Caki2 (cell line): ENCODE data around the gene MPPED2. TPM values are rescaled to one million over a fixed set of nuclear protein-coding genes. Genes with fewer than 3 reads are reported as not detected.
"Not testable (repeated sequence)": the region's sequence is repeated elsewhere in the genome, so short reads cannot be mapped to it uniquely, and the experiment has no call there.

ENCODE experiments used
- DNase-seq: peaks from one replicate; pipeline ENCODE4 v3.0.0-alpha.2; 2015; ENCODE audit warnings: low read depth
- in situ Hi-C: cut with HindIII; loops from 2 replicates; pipeline ENCODE4 v1.10.0; 2016; ENCODE audit warnings: low sequenced_read_pairs, low pct_unique_long_range_greater_than_20kb, mixed read lengths
- total RNA-seq: library from RNA; depleted of rRNA; stranded (reverse); fragments of >200 nt; shearing (Covaris generic); gene quantifications from 2 replicates; pipeline ENCODE4 v1.2.3, GENCODE V29; 2014; ENCODE audit warnings: low replicate concordance

Gene MPPED2
- total RNA-seq, 1 experiment from 2014 or later, result not detected

GRCh38 chr11:30581675-30582074 lies 4.5 kb downstream of the MPPED2 start:
- DNase-seq, result no peak
- in situ Hi-C loops, result no loop called here

DNA sequence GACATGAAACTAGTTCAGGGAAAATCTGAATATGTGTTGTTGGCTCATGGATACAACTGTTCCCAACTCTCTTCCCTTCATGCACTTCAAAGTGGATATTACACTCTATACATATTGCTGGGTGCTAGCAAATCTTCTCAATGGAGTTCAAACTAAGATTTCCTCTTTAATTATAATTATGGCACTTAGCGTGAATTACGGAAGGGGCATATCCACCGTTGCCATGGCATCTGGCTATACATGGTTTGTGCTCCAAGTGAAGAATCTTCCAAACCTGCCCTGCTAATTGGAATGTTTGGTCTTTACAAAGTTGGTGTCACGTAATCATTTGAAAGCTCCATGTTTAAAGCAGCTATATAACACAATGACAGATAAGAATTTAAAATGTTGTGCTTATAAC lies 5.6 kb downstream of the MPPED2 start:
- DNase-seq, result no peak
- in situ Hi-C loops, result no loop called here

DNA sequence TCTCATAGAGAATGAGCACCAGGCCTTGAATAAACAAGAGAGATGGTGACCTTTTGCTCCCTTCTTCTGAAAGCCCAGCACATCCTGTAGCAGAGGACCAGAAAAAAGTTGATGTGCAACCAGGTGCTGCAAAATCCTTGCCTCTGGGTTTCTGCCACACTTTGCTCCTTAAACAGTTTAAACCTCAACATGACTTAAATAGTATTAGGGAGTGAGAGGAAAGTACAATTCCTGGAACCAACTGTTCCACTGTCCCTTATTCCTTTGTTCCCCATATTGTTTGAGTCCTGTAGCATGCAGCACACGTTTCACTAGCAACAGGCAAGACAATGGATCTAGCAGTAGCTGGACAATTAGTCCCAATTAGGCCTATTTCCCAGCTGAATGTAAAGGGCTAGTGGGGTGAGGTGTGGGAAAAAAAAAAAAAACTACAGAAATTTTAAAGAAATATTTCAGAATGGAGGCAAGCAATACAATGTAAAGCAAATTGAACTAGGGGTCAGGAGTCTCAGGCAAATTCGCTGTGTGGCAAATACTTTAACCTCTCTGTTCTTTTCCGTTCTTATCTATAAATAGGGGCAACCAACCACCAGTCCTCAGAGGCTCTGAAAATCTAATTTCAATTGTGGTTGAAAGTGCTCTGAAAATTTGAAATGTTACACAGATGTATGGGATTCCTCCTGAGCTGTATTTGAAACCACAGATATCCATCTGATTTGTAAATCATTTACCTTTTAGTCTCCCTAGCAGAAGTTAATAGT lies 6.6 kb downstream of the MPPED2 start:
- in situ Hi-C loops, result no loop called here
- DNase-seq, result no peak

DNA sequence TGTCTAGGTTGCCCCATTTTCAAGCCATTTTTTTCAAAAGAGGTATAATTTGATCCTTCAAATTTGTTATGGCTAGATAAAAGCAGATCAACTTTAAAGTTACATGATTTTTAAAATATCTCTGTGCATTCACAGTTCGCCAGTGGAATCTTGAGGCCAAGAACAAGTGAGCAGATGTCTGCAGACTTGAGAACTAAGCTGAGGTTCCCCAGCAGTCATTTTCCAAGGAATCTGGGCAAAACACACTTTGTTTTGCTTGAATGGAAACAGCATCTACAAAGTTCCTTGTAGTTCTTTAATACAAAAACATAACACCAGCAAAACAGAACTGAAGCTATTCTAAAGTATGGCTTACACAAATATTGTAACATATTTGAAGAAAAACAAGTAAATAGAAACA lies 7.7 kb downstream of the MPPED2 start:
- in situ Hi-C loops, result no loop called here
- no peak for DNase-seq

GRCh38 chr11:30573951-30574350 lies 12.2 kb downstream of the MPPED2 start:
- DNase-seq, result no peak

GRCh38 chr11:30568931-30569330 lies 17.2 kb downstream of the MPPED2 start:
- DNase-seq, result no peak
- in situ Hi-C loops, result no loop called here

More at GRCh38 chr11:30573951-30574350, 12.2 kb downstream of the MPPED2 start:
- in situ Hi-C loops, result no loop called here

DNA sequence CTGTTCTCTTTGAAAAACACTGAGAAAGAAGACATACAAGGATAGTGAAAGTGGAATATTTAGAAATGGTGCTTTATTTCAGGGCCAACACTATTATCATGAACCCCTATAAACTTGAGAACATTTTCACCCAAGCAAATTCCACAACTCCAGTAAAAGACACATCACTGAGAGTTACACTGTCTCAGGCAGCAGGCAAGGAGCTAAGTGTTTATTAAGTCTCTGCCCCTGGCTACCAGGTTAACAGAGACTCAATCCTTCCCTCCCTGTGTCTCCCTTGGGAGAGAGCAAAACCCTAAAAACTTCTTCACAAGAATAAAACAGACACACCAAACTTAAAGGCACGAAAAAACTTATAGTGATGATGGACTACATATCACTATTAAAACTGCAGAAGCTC lies 18.5 kb downstream of the MPPED2 start:
- DNase-seq, result no peak
- in situ Hi-C loops, result no loop called here

- in situ Hi-C loops, result no loop called here
- no peak for DNase-seq
Observed at GRCh38 chr11:30567120-30567519, 19.0 kb downstream of the MPPED2 start.

GRCh38 chr11:30566482-30566881 lies 19.7 kb downstream of the MPPED2 start:
- DNase-seq, result no peak

DNA sequence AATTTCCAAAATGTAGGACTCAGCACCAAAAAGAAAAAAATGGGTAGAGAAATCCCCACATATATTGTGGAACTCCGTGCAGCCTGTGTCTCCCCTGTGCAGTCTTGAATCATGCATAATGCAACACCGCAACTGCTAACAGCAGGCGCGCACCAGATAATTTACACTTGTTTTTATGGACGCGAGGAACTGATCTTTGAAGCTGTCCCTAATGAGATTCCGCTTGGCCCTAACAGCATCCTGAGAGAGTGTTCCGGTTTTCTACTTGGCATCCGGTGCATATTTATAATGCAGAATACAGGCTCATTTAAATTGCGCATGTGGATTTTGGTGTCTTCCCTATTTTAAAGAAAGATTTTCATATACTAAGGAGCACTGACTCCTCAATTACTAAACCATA lies 21.1 kb downstream of the MPPED2 start:
- in situ Hi-C loops, result no loop called here
- no peak for DNase-seq

More at GRCh38 chr11:30566482-30566881, 19.7 kb downstream of the MPPED2 start:
- in situ Hi-C loops, result no loop called here

DNA sequence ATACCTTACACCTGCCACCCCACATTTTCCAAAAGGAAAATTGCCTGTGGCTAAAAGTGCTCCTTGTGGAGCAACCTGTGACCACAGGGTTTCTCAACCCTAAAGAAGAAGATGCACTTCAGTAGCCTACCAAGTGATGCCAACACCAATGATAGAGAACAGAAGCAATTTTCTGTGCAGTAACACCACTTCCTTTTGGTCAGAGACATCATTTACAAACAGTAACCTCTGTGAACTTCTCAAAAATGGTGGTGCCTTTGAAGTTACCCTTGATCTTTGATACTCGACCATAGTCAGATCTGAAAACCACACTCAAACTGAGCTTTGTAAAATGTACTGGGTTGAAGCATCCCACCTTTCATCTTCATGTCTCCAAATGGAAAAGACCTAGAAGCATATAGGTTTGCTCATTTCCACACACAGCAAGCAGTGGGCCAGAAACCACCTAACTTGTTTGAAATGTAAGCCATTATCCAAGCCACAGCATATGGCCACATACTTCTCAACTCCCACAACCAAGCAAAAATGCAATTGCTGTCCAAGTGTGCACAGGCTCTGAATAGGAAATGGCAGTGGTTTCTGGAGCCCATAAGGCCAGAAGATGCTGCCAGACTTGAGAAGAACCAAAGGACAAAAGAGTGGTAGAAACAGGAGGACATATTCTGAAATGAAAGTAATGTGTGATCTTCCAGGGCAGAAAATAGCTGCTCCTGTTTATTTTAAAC lies 24.3 kb downstream of the MPPED2 start:
- in situ Hi-C loops, result no loop called here
- DNase-seq, result no peak

GRCh38 chr11:30560206-30561106 lies 25.7 kb downstream of the MPPED2 start:
- DNase-seq, result no peak
- in situ Hi-C loops, result no loop called here

DNA sequence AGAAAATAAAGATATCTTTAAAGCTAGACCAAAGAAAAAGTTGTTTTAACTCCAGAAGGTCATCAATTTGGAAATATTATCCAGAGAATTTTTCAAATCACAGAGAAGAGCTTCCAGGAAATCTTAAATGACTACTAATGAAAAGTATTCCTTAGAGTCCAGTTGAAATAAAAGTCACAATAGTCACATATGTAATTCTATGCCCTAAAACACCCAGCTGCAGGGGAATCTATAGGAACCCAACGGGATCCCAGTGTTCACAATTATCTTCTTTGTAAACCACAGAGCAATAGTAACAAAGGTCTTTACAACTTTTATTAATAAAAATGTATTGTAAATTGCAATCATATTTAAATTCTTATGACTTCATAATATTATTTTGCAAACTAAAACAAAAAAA lies 27.1 kb downstream of the MPPED2 start:
- no peak for DNase-seq
- in situ Hi-C loops, result no loop called here

- DNase-seq, in situ Hi-C loops: not testable (repeated sequence)
Observed at GRCh38 chr11:30554587-30554986, 31.6 kb downstream of the MPPED2 start.

GRCh38 chr11:30553521-30554110 lies 32.5 kb downstream of the MPPED2 start:
- in situ Hi-C loops, result no loop called here

DNA sequence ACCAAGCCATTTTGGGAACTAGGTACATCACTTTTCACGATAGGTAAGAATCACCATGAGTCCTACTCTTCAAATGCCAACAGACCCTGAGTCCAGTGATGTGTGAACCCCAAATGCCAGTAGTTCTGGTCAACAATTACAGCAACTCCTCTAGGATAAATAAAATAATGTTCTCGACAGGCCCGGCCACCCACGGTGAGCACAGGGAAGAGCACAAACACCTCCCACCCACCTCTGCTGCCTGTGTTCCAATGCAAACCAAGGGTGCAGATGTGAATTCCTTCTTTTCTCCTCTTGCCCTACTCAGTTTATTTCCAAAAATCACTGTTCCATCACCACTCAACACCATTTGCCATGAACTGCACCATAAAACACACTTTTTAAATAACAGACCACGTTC lies 33.3 kb downstream of the MPPED2 start:
- in situ Hi-C loops, result no loop called here

More at GRCh38 chr11:30553521-30554110, 32.5 kb downstream of the MPPED2 start:
- DNase-seq, result no peak

DNA sequence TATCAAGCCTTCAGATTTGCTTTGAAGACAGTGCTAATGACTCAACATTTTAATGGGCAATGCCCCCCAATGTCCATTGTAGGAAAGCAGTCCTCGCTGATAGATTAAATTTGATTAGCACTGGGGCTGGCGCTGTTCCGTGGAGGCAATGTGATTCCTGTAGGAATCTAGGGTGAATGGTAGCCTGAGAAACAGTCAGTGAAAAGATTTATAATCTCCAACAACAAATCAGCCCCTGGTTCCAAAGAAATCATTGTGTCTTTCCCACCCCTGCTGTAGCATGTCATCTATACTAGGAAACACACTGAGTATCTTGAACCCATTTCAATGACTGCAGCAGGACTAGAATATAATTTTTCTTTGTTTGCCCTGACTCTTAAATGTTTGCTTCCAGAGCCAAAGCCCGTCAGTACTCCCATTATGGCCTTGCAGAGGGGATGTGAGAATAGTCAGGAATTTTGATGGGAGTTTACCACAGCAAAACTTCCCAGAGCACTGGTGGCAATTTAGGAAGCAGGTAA lies 36.1 kb downstream of the MPPED2 start:
- no peak for DNase-seq
- in situ Hi-C loops, result no loop called here

More for the DNA sequence above, 33.3 kb downstream of the MPPED2 start:
- DNase-seq, result no peak

- in situ Hi-C loops, result no loop called here
- DNase-seq, result no peak
Observed at GRCh38 chr11:30549565-30549964, 36.6 kb downstream of the MPPED2 start.
